ENCODE data around the gene TARDBP. TPM values are rescaled to one million over a fixed set of nuclear protein-coding genes. Genes with fewer than 3 reads are reported as not detected.
"Not testable (repeated sequence)": the region's sequence is repeated elsewhere in the genome, so short reads cannot be mapped to it uniquely, and the experiment has no call there.

The TARDBP gene
- polyA plus RNA-seq, 3 donors from 2014 or later = 43.1 to 80.9 (median 49.2) TPM

GRCh38 chr1:11041048-11041447 is 28.6 kb downstream of the TARDBP start:
- no peaks in the 10 kb centered on the region for H3K9me3 Mint-ChIP-seq
- H3K4me3 Mint-ChIP-seq = no peak overlapping the region
- H3K4me1 Mint-ChIP-seq = peaks cover 2 to 7% of the 10 kb centered on the region in 2 donors
- no peak for DNase-seq
- H3K36me3 Mint-ChIP-seq = no peaks in the 10 kb centered on the region
- no peak overlapping the region for H3K27ac Mint-ChIP-seq
- peaks cover 0 to 7% (median 3%) of the 10 kb centered on the region in 3 donors for H3K27me3 Mint-ChIP-seq (ENCODE audit: low read depth in 3 of 3)

GRCh38 chr1:11042065-11042464 is 29.6 kb downstream of the TARDBP start:
- Mint-ChIP-seq H3K9me3 (no peaks in the 10 kb centered on the region), H3K4me3 (no peak overlapping the region), H3K4me1 (peaks cover 2 to 7% of the 10 kb centered on the region in 2 donors)

GRCh38 chr1:11042995-11043874 is 30.8 kb downstream of the TARDBP start:
- DNase-seq = no peak
- no peaks in the 10 kb centered on the region for H3K4me1 Mint-ChIP-seq

More at GRCh38 chr1:11042065-11042464, 29.6 kb downstream of the TARDBP start:
- no peak for DNase-seq
- H3K36me3 Mint-ChIP-seq = no peaks in the 10 kb centered on the region
- H3K27me3 Mint-ChIP-seq (ENCODE audit: low read depth in 3 of 3) = peaks cover 0 to 7% (median 3%) of the 10 kb centered on the region in 3 donors
- H3K27ac Mint-ChIP-seq = no peak overlapping the region

GRCh38 chr1:11044086-11044848 is 31.8 kb downstream of the TARDBP start:
- Mint-ChIP-seq H3K27ac (no peak overlapping the region), H3K4me1 (no peaks in the 10 kb centered on the region), H3K9me3 (no peaks in the 10 kb centered on the region), H3K4me3 (no peak overlapping the region), H3K36me3 (no peaks in the 10 kb centered on the region), H3K27me3 (ENCODE audit: low read depth in 3 of 3) (peaks cover 0 to 2% (median 1%) of the 10 kb centered on the region in 3 donors)
- DNase-seq = no peak

More at GRCh38 chr1:11042995-11043874, 30.8 kb downstream of the TARDBP start:
- no peak overlapping the region for H3K27ac Mint-ChIP-seq
- no peaks in the 10 kb centered on the region for H3K9me3 Mint-ChIP-seq
- H3K27me3 Mint-ChIP-seq (ENCODE audit: low read depth in 3 of 3) = peaks cover 0 to 2% (median 0%) of the 10 kb centered on the region in 3 donors
- no peaks in the 10 kb centered on the region for H3K36me3 Mint-ChIP-seq
- no peak overlapping the region for H3K4me3 Mint-ChIP-seq

GRCh38 chr1:11044849-11045427 is 32.5 kb downstream of the TARDBP start:
- no peaks in the 10 kb centered on the region for H3K36me3 Mint-ChIP-seq
- H3K4me1 Mint-ChIP-seq = no peaks in the 10 kb centered on the region
- no peak overlapping the region for H3K4me3 Mint-ChIP-seq
- DNase-seq = no peak
- peaks cover 0 to 2% (median 1%) of the 10 kb centered on the region in 3 donors for H3K27me3 Mint-ChIP-seq (ENCODE audit: low read depth in 3 of 3)
- no peaks in the 10 kb centered on the region for H3K9me3 Mint-ChIP-seq
- H3K27ac Mint-ChIP-seq = no peak overlapping the region

- H3K4me3 Mint-ChIP-seq = no peak overlapping the region
- H3K27ac Mint-ChIP-seq = no peak overlapping the region
- peaks cover 0 to 2% (median 1%) of the 10 kb centered on the region in 3 donors for H3K27me3 Mint-ChIP-seq (ENCODE audit: low read depth in 3 of 3)
- DNase-seq = no peak
- H3K9me3 Mint-ChIP-seq = no peaks in the 10 kb centered on the region
- H3K4me1 Mint-ChIP-seq = no peaks in the 10 kb centered on the region
- no peaks in the 10 kb centered on the region for H3K36me3 Mint-ChIP-seq
Observed at GRCh38 chr1:11045428-11046269, 33.2 kb downstream of the TARDBP start.

GRCh38 chr1:11046270-11046566 is 33.8 kb downstream of the TARDBP start:
- Mint-ChIP-seq H3K4me3 (no peak overlapping the region), H3K9me3 (no peaks in the 10 kb centered on the region), H3K27ac (no peak overlapping the region), H3K4me1 (no peaks in the 10 kb centered on the region), H3K27me3 (ENCODE audit: low read depth in 3 of 3) (peaks cover 0 to 4% (median 1%) of the 10 kb centered on the region in 3 donors), H3K36me3 (no peaks in the 10 kb centered on the region)
- DNase-seq = no peak

- Mint-ChIP-seq H3K4me3 (no peak within 1 kb of the TSS), H3K4me1 (no peaks in the 10 kb centered on the region), H3K9me3 (no peaks in the 10 kb centered on the region), H3K27me3 (ENCODE audit: low read depth in 3 of 3) (peaks cover 0 to 4% (median 1%) of the 10 kb centered on the region in 3 donors), H3K36me3 (no peaks in the 10 kb centered on the region), H3K27ac (no peak within 1 kb of the TSS)
- DNase-seq = no peak
Observed at GRCh38 chr1:11046625-11047365, 34.3 kb downstream of the TARDBP start, which contains the start of gene MASP2. MASP2 (minus strand) TSS chr1:11047239; CDS start chr1:11047207, 32 bp downstream.

- H3K9me3 Mint-ChIP-seq; H3K4me1 Mint-ChIP-seq; H3K27ac Mint-ChIP-seq; H3K4me3 Mint-ChIP-seq; DNase-seq; H3K36me3 Mint-ChIP-seq; H3K27me3 Mint-ChIP-seq (ENCODE audit: low read depth in 3 of 3): not testable (repeated sequence)
Observed at GRCh38 chr1:11051121-11051520, 38.7 kb downstream of the TARDBP start.

- Mint-ChIP-seq H3K27ac (peak overlapping the region in 1 of 6 donors; percentile 8), H3K27me3 (ENCODE audit: low read depth in 3 of 3) (peaks cover 0 to 4% (median 1%) of the 10 kb centered on the region in 3 donors), H3K4me1 (no peaks in the 10 kb centered on the region), H3K36me3 (peaks cover 0 to 3% (median 0%) of the 10 kb centered on the region in 3 donors), H3K9me3 (no peaks in the 10 kb centered on the region), H3K4me3 (no peak overlapping the region)
- DNase-seq = no peak
Observed at GRCh38 chr1:11051781-11052511, 39.5 kb downstream of the TARDBP start.

- Mint-ChIP-seq H3K27me3 (ENCODE audit: low read depth in 3 of 3) (peaks cover 0 to 6% (median 1%) of the 10 kb centered on the region in 3 donors), H3K4me1 (no peaks in the 10 kb centered on the region), H3K27ac (no peak overlapping the region), H3K9me3 (no peaks in the 10 kb centered on the region), H3K36me3 (peaks cover 0 to 4% (median 3%) of the 10 kb centered on the region in 3 donors), H3K4me3 (no peak overlapping the region)
- no peak for DNase-seq
Observed at GRCh38 chr1:11052839-11053757, 40.6 kb downstream of the TARDBP start.

All from immature natural killer cell (primary cell).